Stimulated activated CD8-positive, alpha-beta memory T cell treated with anti-CD3 and anti-CD28 coated beads, Interleukin-2, amount 100 ng/mL, for 1 hour (primary cell): ENCODE data around the gene ABHD16B.
"Not testable (repeated sequence)": the region's sequence is repeated elsewhere in the genome, so short reads cannot be mapped to it uniquely, and the experiment has no call there.

Experiments used
- DNase-seq, 2 donors: peaks; one replicate each; pipeline ENCODE4 v3.0.0-alpha.2; 2020; ENCODE audit warnings: low read depth in 2 of 2

ABHD16B gene

GRCh38 chr20:63834491-63834880, 26.8 kb upstream of the ABHD16B start:
- no peak for DNase-seq

GRCh38 chr20:63835021-63835858, 26.1 kb upstream of the ABHD16B start:
- no peak for DNase-seq

- no peak for DNase-seq
Observed at GRCh38 chr20:63836458-63837344, 24.6 kb upstream of the ABHD16B start.

- DNase-seq: no peak
Observed at GRCh38 chr20:63837479-63837878, 23.8 kb upstream of the ABHD16B start.

GRCh38 chr20:63839620-63840019, 21.7 kb upstream of the ABHD16B start:
- DNase-seq: no peak

GRCh38 chr20:63840405-63840828, 20.9 kb upstream of the ABHD16B start:
- no peak for DNase-seq

GRCh38 chr20:63842258-63842657, 19.0 kb upstream of the ABHD16B start:
- no peak for DNase-seq

- no peak for DNase-seq
Observed at GRCh38 chr20:63843222-63843621, 18.1 kb upstream of the ABHD16B start.

- no peak for DNase-seq
Observed at GRCh38 chr20:63843778-63844177, 17.5 kb upstream of the ABHD16B start.

GRCh38 chr20:63844511-63844991, 16.7 kb upstream of the ABHD16B start:
- DNase-seq: no peak

- no peak for DNase-seq
Observed at GRCh38 chr20:63846128-63846771, 15.0 kb upstream of the ABHD16B start.

GRCh38 chr20:63846888-63847236, 14.4 kb upstream of the ABHD16B start:
- DNase-seq: no peak

GRCh38 chr20:63847237-63848002, 13.9 kb upstream of the ABHD16B start:
- DNase-seq: no peak

GRCh38 chr20:63848003-63848911, 13.0 kb upstream of the ABHD16B start:
- no peak for DNase-seq

GRCh38 chr20:63850689-63851547, 10.4 kb upstream of the ABHD16B start:
- no peak for DNase-seq

- not testable (repeated sequence) for DNase-seq
Observed at GRCh38 chr20:63851548-63851943, 9.8 kb upstream of the ABHD16B start.

- not testable (repeated sequence) for DNase-seq
Observed at GRCh38 chr20:63853733-63854068, 7.6 kb upstream of the ABHD16B start.

- no peak for DNase-seq
Observed at GRCh38 chr20:63854069-63854765, 7.1 kb upstream of the ABHD16B start.
